ENCODE results near the gene SV2B. TPM values are rescaled to one million over a fixed set of nuclear protein-coding genes. Genes with fewer than 3 reads are reported as not detected.

The SV2B gene
- total RNA-seq, 1 experiment from 2014 or later = 0.18 TPM

DNA sequence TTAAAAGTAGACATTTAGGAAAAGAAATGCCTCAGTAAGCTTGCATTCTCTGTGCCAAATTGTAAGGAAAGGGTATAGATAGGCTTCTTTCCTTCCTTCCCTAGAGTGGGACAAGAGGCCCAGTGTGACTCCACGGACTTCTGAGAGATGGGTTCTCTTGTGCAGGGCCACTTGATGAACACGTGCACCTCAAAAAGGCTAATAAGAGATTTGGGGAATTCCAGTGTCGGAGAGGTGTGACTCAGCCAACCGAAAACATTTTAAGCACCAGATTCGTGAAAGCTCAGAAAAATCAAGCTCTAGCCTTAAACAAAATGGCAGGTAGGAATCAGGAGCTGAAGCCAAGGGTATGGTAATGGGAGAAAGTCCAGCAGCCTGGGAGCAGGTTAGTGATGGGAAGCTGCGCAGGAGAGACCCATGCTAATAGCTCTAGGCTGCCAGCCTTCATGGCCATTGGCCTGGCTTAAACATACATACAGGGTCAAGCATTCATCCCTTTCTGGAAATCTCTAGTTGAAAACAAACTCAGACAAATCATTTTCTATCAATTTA lies 56.2 kb downstream of the SV2B start:
- in situ Hi-C loops (cut with HindIII; ENCODE audit: low pct_unique_long_range_greater_than_20kb, low sequenced_read_pairs) = no loop called here
- no peak for DNase-seq (ENCODE audit: low read depth, low spot score)

GRCh38 chr15:91158415-91159394 lies 58.6 kb downstream of the SV2B start:
- no peak for DNase-seq (ENCODE audit: low read depth, low spot score)
- in situ Hi-C loops (cut with HindIII; ENCODE audit: low pct_unique_long_range_greater_than_20kb, low sequenced_read_pairs) = no loop called here

- DNase-seq (ENCODE audit: low read depth, low spot score) = no peak
- in situ Hi-C loops (cut with HindIII; ENCODE audit: low pct_unique_long_range_greater_than_20kb, low sequenced_read_pairs) = no loop called here
These were observed 65.8 kb downstream of the SV2B start for GRCh38 chr15:91165850-91166249.

DNA sequence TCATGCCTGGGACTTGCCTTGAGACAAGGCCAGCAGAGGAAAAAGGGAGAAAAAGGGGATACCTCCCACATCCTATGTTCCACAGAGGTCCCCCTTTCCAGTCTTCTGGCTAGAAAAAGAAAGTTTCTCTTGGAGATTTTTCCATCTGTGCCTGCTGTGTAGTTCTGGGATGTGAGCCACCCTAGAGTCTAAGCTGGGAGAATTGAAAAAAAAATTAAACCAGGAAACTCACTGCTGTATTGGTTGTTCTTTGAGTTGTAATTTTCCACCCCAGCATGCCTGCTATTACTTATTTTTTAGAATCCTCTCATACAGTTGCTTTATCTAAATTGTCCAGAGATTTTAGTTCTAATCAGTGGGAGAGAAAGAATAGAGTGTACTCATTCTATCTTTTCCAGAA lies 68.4 kb downstream of the SV2B start:
- in situ Hi-C loops (cut with HindIII; ENCODE audit: low pct_unique_long_range_greater_than_20kb, low sequenced_read_pairs) = no loop called here
- DNase-seq (ENCODE audit: low read depth, low spot score) = no peak

DNA sequence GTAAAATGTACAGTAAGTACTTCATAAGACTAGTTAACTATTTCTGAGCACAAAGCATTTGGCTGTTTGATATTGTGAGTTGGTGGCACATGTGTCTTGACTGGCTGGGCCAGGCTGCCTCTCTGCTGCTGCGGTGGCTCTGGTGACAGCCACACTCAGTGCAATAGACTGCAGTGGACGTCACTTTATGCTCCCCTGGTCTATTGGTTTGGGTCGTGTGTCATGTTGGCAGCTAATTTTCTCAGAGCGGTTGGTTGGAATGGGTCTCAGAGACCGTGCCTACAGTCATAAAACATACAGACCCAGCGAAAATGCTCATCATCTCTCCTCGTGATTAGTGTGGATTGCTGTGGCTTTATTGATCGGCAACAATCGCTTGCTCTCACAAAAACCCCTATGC lies 71.3 kb downstream of the SV2B start:
- in situ Hi-C loops (cut with HindIII; ENCODE audit: low pct_unique_long_range_greater_than_20kb, low sequenced_read_pairs) = no loop called here
- no peak for DNase-seq (ENCODE audit: low read depth, low spot score)

DNA sequence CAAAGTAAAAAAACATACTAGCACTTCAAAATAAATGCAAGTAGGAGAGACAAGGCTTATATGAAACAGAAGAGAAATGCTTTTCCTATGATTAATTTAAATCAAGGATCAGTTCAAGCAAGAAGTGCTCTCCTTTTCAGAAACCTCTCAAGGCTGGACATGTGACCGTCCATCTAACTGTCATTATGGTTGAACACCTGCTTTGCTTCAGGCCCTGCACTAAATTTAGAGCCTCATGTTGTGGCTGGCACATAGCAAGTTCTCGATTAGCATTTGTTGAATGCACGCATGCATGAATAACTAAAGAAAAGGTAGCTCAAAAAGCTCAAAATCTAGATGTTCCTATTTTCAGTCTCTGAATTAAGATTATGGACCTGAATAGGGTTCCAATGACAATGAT lies 82.0 kb downstream of the SV2B start:
- DNase-seq (ENCODE audit: low read depth, low spot score) = no peak
- in situ Hi-C loops (cut with HindIII; ENCODE audit: low pct_unique_long_range_greater_than_20kb, low sequenced_read_pairs) = no loop called here

DNA sequence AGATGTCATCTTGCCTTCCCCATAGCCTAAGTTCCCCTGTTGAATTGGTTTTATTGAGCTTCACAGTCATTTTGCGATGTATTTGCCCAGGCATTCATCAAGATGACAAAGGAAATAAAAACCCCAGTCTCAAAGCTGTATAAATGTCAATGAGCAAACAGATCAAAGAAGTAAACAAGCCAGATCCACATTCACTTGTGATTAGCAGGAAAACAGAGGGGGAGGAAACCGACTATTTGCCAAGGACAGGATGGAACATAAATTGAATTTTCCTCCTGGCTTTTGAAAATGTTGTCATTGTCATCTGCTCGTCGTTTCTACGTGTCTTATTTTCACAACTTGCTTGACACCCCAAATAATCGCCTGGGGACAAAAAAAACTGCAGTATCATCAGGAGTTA lies 83.5 kb downstream of the SV2B start:
- in situ Hi-C loops (cut with HindIII; ENCODE audit: low pct_unique_long_range_greater_than_20kb, low sequenced_read_pairs) = no loop called here
- DNase-seq (ENCODE audit: low read depth, low spot score) = no peak

DNA sequence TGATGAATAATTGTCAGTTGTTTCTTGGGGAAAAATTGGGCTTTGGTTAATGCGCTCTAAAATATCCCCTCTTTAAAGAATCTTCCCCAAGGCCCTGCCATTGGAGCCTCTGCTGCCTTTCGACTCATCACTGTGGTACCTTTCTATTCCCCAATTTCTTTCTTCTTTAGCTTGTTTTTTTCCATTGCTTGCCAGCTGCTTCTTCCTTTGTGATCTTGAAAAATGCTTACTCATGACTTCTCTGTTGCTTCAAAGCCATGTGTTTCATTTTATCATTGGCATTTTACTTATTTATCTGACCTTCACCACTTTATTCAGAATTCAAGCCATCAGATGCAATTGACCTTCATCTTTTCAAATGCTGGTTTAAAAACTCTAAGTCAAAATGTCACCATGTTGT lies 84.4 kb downstream of the SV2B start:
- in situ Hi-C loops (cut with HindIII; ENCODE audit: low pct_unique_long_range_greater_than_20kb, low sequenced_read_pairs) = no loop called here
- no peak for DNase-seq (ENCODE audit: low read depth, low spot score)

- DNase-seq (ENCODE audit: low read depth, low spot score) = peak; percentile 8
- in situ Hi-C loops (cut with HindIII; ENCODE audit: low pct_unique_long_range_greater_than_20kb, low sequenced_read_pairs) = no loop called here
These were observed 87.0 kb downstream of the SV2B start for GRCh38 chr15:91186904-91187656.

GRCh38 chr15:91192285-91192684 lies 92.2 kb downstream of the SV2B start:
- in situ Hi-C loops (cut with HindIII; ENCODE audit: low pct_unique_long_range_greater_than_20kb, low sequenced_read_pairs) = no loop called here
- DNase-seq (ENCODE audit: low read depth, low spot score) = no peak

GRCh38 chr15:91192690-91193377 lies 92.8 kb downstream of the SV2B start:
- no peak for DNase-seq (ENCODE audit: low read depth, low spot score)
- in situ Hi-C loops (cut with HindIII; ENCODE audit: low pct_unique_long_range_greater_than_20kb, low sequenced_read_pairs) = no loop called here

GRCh38 chr15:91193378-91193720 lies 93.3 kb downstream of the SV2B start:
- in situ Hi-C loops (cut with HindIII; ENCODE audit: low pct_unique_long_range_greater_than_20kb, low sequenced_read_pairs) = no loop called here
- DNase-seq (ENCODE audit: low read depth, low spot score) = no peak

DNA sequence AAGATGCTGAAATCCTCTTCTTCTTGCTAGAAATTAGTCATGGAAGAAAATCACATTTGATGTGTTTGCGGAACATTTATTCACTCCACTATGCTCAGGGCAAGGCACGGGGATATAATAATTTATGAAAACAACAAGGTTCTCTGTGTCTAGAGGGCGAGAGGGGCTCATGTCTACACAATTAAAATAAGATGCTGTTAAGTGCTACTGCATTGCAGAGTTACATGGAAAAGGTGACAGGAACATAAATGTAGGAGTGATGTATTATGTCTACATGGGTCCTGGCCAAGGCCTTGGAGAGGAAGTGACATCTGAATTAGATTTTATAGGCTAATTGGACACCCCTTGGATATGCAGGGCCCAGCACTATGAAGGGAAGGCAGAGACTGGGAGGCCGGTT lies 96.1 kb downstream of the SV2B start:
- no peak for DNase-seq (ENCODE audit: low read depth, low spot score)
- in situ Hi-C loops (cut with HindIII; ENCODE audit: low pct_unique_long_range_greater_than_20kb, low sequenced_read_pairs) = no loop called here

GRCh38 chr15:91196768-91197167 lies 96.7 kb downstream of the SV2B start:
- in situ Hi-C loops (cut with HindIII; ENCODE audit: low pct_unique_long_range_greater_than_20kb, low sequenced_read_pairs) = no loop called here
- DNase-seq (ENCODE audit: low read depth, low spot score) = no peak

DNA sequence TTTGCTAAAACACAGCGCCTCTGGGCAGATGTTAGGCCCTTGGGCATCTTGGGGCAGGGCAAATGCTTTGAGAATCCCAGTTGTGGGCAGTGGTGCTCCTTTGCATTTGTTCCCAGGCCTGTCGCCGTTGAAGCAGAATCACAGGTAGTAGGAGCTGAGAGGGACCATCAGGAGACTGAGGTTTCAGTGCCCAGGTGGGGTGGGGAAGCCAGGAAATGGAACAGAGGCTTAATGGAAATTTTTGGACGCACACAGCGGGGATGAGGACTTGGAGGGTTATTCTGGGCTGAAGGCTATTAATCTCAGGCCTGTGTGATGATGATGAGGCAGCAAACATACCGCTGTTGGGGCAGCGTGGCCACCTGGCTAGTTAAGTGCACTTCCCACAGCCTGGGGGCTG lies 99.5 kb downstream of the SV2B start:
- in situ Hi-C loops (cut with HindIII; ENCODE audit: low pct_unique_long_range_greater_than_20kb, low sequenced_read_pairs) = no loop called here

GRCh38 chr15:91200101-91200754 lies 100.2 kb downstream of the SV2B start:
- no peak for DNase-seq (ENCODE audit: low read depth, low spot score)
- in situ Hi-C loops (cut with HindIII; ENCODE audit: low pct_unique_long_range_greater_than_20kb, low sequenced_read_pairs) = no loop called here

More for the DNA sequence above, 99.5 kb downstream of the SV2B start:
- DNase-seq (ENCODE audit: low read depth, low spot score) = no peak

DNA sequence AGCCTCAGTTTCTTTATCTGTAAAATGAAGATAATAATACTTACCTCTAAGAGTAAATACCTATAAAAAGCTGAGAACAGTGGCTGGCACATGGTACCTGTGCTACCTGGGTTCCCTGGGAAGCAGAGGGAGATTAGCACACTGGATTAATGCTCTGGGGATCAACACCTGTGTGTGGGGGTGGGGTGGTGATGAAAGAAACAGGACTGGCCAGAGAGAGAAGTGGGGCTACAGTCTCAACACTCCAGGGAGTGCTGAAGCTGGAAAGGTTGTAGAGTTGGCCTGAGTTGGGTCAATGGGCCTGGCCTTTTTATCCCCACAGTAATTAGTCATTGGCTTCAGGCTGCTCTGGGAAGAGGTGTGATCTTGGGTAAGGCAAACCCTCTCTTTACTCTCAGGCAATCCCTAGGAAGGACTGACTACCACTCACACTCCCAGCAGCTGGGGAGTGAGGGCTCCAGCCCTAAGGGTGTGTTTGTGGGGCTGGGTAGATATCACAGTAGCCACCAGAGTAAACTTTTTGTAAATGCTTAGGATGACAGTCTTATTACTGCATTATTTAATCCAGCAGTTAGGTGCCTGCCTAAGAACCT lies 102.5 kb downstream of the SV2B start:
- in situ Hi-C loops (cut with HindIII; ENCODE audit: low pct_unique_long_range_greater_than_20kb, low sequenced_read_pairs) = no loop called here

More for the DNA sequence above, 102.5 kb downstream of the SV2B start:
- no peak for DNase-seq (ENCODE audit: low read depth, low spot score)

Data from SK-MEL-5 (cell line).